Caki2 (cell line): ENCODE measurements around the gene KDF1. TPM values are rescaled to one million over a fixed set of nuclear protein-coding genes. Genes with fewer than 3 reads are reported as not detected.
"Not testable (repeated sequence)": the region's sequence is repeated elsewhere in the genome, so short reads cannot be mapped to it uniquely, and the experiment has no call there.

Experiments used
- DNase-seq: peaks from one replicate; pipeline ENCODE4 v3.0.0-alpha.2; 2015; ENCODE audit warnings: low read depth
- in situ Hi-C: cut with HindIII; loops from 2 replicates; pipeline ENCODE4 v1.10.0; 2016; ENCODE audit warnings: low sequenced_read_pairs, low pct_unique_long_range_greater_than_20kb, mixed read lengths
- total RNA-seq: library from RNA; depleted of rRNA; stranded (reverse); fragments of >200 nt; shearing (Covaris generic); gene quantifications from 2 replicates; pipeline ENCODE4 v1.2.3, GENCODE V29; 2014; ENCODE audit warnings: low replicate concordance

The KDF1 gene
- total RNA-seq, 1 experiment from 2014 or later: 0.61 TPM

DNA sequence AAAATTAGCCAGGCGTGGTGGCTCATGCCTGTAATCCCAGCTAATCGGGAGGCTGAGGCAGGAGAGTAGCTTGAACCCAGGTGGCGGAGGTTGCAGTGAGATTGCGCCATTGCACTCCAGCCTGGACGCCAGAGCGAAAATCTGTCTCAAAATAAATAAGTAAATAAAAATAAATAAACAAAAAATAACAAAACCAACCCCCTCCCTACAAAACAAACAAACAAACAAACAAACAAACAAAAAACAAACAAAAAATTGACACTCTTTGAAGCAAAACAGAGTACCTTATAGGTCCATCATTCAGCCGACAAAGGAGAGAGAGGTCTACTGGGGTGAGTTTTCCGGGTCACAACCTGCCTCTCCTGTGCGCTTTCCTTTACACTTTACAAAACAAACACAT lies 5.4 kb upstream of the KDF1 start:
- in situ Hi-C loops: no loop called here
- no peak for DNase-seq

DNA sequence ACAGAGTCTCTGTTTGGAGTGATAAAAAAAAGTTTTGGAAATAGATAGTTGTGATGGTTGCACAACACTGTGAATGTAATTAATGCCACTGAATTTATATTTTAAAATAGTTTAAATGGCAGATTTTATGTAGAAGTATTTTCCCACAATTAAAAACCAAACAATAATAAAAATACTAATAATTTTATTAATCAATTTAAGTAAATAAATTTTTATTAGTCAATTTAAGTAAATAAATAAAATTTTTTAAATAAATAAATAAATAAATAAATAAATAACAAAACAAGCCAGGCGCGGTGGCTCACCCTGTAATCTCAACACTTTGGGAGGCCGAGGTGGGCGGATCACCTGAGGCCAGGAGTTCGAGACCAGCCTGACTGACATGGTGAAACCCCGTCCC lies 4.9 kb upstream of the KDF1 start:
- DNase-seq: no peak
- in situ Hi-C loops: no loop called here

- in situ Hi-C loops: no loop called here
- DNase-seq: no peak
These were observed 1.6 kb upstream of the KDF1 start for GRCh38 chr1:26961826-26962225.

- in situ Hi-C loops: no loop called here
- no peak for DNase-seq
These were observed 328 bp upstream of the KDF1 start for GRCh38 chr1:26960625-26960966.

GRCh38 chr1:26959270-26959669 lies 998 bp downstream of the KDF1 start:
- in situ Hi-C loops: no loop called here
- no peak for DNase-seq

DNA sequence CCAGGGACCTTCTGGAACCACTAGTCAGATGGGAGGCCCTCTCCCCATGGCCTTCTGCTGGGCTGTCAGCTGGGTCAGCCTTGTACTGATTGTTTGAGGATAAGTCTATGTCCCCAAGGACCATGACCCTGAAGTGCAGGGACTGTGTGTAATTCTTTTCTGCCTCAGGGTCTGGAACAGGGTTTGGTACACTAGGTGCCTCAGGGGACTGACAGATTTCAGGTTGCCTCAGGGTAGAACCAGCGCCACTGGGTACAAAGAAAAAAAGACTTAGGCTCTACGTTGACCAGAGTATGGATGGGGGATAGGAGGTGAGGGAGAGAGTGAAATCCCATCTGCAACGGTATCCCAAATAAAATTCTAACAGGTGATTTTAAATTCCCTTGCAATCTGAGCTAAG lies 3.0 kb downstream of the KDF1 start:
- no peak for DNase-seq
- in situ Hi-C loops: no loop called here

DNA sequence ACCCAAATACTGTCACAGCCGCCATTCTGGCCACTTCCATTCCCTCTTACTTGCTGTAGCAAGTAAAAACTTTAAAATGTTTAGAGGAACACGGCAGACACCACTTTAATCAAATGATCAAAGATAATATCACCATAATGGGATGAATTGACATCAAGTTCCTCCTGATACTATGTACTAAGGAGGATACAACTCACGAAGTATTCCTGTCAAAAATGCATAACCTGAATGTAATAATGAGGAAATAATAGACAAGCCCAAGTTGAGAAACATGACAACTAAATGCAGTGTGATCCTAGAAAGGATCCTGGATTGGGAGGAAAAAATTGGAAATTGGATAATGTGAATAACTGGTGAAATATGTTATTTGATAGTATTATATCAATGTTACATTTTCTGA lies 3.9 kb downstream of the KDF1 start:
- in situ Hi-C loops: no loop called here
- no peak for DNase-seq

GRCh38 chr1:26953374-26953773 lies 6.9 kb downstream of the KDF1 start:
- in situ Hi-C loops: no loop called here
- DNase-seq: no peak

DNA sequence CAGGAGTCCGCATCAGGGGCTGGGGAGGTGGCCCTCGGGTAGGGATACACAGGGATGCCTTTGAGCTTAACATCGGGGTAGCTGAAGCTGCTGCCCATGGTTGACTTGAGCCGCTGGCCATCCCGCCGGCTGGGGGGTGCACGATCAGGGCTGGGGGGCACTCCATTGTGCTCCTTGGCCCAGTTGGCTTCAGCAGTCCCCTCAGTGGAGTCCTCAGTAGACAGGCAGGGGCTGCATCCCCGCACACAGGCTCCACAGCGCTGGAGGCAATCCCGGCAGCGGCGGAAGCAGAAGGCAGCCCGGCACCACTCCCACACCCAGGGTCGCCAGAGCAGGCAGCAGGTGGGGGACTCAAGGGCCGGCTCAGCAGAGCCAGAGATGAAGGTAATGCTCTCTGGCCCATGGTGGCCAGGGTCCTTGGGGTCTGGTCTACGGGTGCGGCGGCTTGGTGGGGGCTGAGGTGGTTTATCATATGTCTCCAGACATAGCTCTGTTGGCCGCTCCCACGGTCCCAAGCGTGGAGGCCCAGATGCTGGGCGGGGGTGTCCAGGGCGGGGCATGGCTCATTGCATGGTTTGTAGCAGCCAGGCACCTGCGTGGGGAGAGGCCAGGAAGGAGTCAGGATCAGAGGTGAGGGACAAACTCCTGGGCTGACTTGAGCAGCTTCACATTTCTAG lies 8.3 kb downstream of the KDF1 start:
- in situ Hi-C loops: no loop called here
- DNase-seq: no peak

GRCh38 chr1:26951216-26951615 lies 9.1 kb downstream of the KDF1 start:
- DNase-seq: no peak
- in situ Hi-C loops: no loop called here

DNA sequence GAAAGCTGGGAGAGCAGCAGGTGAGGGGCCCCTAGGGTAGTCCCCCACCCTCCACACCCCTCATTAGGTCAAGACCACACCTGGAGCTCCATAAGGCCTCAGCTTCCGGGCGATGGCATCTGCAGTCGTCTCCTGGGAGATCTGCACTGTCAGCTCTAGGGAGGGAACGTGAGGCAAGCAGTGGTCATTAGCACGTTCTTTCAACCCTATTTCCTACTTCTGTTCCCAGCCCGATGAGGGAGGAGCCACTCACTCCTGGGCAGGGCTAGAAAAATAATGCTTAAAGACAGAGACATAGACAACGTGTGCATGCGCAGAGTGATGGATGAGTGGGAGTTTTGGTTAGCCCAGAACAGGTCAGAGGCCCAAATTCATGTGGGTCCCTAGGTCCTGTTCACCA lies 9.7 kb downstream of the KDF1 start:
- peak; percentile 47 for DNase-seq
- in situ Hi-C loops: no loop called here

DNA sequence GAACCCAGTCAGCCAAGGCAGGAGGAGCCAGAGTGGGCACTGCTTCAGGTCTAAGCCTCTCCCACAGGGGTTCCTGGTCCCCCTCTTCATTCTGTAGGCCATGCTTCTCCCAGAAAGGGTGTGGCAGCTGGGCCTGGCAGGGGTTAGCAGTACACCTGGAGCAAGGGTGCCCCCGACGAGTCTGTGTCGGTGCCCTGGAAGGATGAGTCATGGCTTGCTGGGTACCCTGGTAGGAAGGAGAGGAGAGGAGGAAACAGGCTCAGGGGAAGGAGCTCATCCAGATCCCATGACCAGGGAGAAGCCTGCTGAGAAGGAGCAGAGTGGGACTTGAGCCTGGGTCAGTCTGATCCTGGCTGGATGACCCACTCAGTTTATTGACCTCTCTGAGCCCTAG lies 10.3 kb downstream of the KDF1 start:
- DNase-seq: no peak
- in situ Hi-C loops: no loop called here

DNA sequence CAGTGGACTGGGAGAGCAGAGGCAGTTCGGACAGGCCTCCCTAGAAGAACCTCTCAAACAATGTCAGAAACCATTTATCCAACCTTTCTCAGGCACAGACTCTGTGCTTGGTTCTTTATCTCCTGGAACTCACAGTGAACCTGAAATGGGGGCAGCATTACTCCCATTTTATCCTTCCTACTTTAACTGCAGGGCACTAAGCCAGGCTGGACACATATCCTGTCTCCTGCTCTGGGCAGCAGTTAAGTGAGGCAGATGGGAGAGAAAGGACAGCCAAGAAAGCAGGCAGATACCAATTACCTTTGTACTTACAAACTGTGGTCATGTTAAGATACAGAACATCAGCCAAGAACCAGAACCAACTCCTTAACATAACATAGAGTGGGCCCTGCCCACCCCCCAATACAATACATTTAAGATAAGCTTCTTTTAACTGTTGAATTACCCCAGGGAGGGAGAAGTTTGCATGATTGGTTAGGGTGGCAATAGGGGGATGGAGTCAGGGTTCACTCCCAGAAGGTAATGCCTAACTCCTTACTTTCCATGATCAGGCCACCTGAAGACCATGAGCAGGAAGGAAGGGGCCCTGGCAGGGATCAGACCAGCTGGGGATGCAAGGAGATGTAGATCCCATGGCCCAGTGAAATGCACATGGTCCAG lies 10.9 kb downstream of the KDF1 start:
- in situ Hi-C loops: no loop called here
- DNase-seq: no peak

- in situ Hi-C loops, DNase-seq: not testable (repeated sequence)
These were observed 11.6 kb downstream of the KDF1 start for GRCh38 chr1:26948725-26949057.

DNA sequence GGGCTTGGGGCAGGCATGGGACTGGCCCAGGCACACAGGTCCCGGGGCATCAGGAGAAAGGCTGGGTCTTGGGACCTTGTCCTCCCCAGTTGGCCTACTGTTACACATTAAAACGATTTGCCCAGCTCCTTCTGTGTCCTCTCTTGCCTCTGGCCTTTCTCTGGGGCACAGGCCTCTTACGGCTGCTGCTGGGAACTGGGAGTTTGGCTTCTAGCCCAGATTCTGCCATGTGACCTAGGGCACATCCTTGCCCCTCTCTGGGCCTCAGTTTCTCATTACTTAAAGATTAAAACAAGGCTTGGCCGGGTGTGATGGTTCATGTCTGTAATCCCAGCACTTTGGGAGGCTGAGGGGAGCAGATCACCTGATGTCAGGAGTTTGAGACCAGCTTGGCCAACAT lies 14.0 kb downstream of the KDF1 start:
- in situ Hi-C loops: no loop called here
- no peak for DNase-seq

DNA sequence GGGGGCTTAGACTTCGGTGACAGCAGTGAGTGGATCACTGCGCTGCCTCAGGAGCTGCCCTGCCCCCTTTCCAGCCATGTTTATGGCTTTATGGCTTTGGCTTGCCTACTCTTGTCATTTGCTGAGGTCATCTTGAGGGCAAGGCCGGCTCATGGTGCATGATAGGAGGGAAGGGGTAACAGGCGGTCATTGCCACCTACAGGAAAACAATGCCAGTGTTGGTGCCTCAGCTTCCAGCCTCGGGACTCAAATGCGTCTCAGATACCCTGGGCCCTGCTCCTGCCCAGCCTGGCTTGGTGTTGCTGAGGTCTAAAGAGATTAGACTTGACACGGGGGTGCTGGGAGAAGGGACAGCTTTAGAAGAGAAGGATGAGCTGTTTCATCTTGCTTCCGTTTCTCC lies 14.5 kb downstream of the KDF1 start:
- in situ Hi-C loops: no loop called here
- DNase-seq: no peak

GRCh38 chr1:26945138-26945537 lies 15.1 kb downstream of the KDF1 start:
- no peak for DNase-seq
- in situ Hi-C loops: no loop called here

DNA sequence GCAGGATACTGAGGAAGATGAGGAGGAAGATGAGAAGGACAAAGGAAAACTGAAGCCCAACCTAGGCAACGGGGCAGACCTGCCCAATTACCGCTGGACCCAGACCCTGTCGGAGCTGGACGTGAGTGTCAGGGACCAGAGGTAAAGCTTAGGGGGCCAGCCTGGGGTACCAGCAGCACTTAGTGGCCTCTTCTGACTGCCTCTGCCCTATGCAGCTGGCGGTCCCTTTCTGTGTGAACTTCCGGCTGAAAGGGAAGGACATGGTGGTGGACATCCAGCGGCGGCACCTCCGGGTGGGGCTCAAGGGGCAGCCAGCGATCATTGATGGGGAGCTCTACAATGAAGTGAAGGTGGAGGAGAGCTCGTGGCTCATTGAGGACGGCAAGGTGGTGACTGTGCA lies 17.6 kb downstream of the KDF1 start:
- DNase-seq: no peak
- in situ Hi-C loops: no loop called here

DNA sequence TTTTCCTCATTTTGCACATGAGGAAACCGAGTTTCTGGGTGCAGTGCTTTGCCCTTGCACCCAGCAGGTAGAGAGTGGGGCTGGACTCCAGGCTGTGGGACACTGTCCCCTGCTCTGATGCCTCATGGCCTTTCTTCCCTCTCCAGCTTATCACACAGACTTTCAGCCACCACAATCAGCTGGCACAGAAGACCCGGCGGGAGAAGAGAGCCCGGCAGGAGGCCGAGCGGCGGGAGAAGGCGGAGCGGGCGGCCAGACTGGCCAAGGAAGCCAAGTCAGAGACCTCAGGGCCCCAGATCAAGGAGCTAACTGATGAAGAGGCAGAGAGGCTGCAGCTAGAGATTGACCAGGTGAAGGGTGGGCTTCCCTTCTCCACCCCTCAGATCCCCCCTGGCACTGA lies 19.0 kb downstream of the KDF1 start:
- in situ Hi-C loops: no loop called here
- no peak for DNase-seq

- no peak for DNase-seq
- in situ Hi-C loops: no loop called here
These were observed 21.6 kb downstream of the KDF1 start for GRCh38 chr1:26938659-26939025.
